Melanocyte of skin (primary cell): ENCODE results near the gene CHRM3. TPM values are rescaled to one million over a fixed set of nuclear protein-coding genes. Genes with fewer than 3 reads are reported as not detected.

Source experiments
- total RNA-seq, 2 donors: library from RNA; depleted of rRNA; stranded (reverse); fragments of >200 nt; gene quantifications; 2 replicates each; pipeline ENCODE4 v1.2.3, GENCODE V29; 2012

CHRM3 gene
- total RNA-seq: under 1 TPM in 1 of 2 donors, not detected in 1; 0.34 TPM

GRCh38 chr1:239386453-239387303, at the start of gene CHRM3:
TSS of gene CHRM3 (plus strand) at chr1:239386568. CDS start at chr1:239907452, 520,884 bp downstream.

